Right atrium auricular region (tissue), 2 donors: ENCODE measurements around the gene IL4I1. TPM values are rescaled to one million over a fixed set of nuclear protein-coding genes. Genes with fewer than 3 reads are reported as not detected.

Experiments
- DNase-seq: peaks from one replicate; pipeline ENCODE4 v3.0.0-alpha.2; 2019; ENCODE audit warnings: low spot score
- H3K27ac ChIP-seq, 2 donors: fragments of 200-600 bp; sonication (generic); 1 replicate in 1 of 2; 2 replicates in 1 of 2; pipeline ENCODE4 v1.5.1; 2016 to 2019
- H3K27me3 ChIP-seq, 2 donors: fragments of 200-600 bp; sonication (generic); one replicate each; pipeline versions ENCODE4 v1.5.1 to v1.6.0; 2017 to 2019
- H3K36me3 ChIP-seq: fragments of 200-600 bp; sonication (generic); one replicate; pipeline ENCODE4 v1.5.1; 2016
- H3K4me1 ChIP-seq, 2 donors: fragments of 200-600 bp; sonication (generic); one replicate each; pipeline versions ENCODE4 v1.5.1 to v1.6.0; 2017 to 2019
- H3K4me3 ChIP-seq, 2 donors: fragments of 200-600 bp; sonication (generic); 1 replicate in 1 of 2; 2 replicates in 1 of 2; pipeline ENCODE4 v1.5.1; 2017 to 2019; ENCODE audit warnings: mild to moderate bottlenecking in 1 of 2, moderate library complexity in 1 of 2
- H3K9me3 ChIP-seq, 2 donors: fragments of 200-600 bp; sonication (generic); one replicate each; pipeline ENCODE4 v1.5.1; 2019
- CTCF ChIP-seq, 2 donors: fragments of 200-600 bp; sonication (generic); IDR thresholded peaks; one replicate each; pipeline ENCODE4 v1.5.1; 2019; ENCODE audit warnings: antibody characterized with exemption in 2 of 2
- total RNA-seq, 2 donors: library from RNA; depleted of rRNA; stranded (reverse); fragments of >200 nt; gene quantifications; one replicate each; pipeline ENCODE4 v1.1.0, GENCODE V29; 2016

The IL4I1 gene
- total RNA-seq, 2 donors from 2014 or later, result 0.43 TPM; not detected in 1

DNA sequence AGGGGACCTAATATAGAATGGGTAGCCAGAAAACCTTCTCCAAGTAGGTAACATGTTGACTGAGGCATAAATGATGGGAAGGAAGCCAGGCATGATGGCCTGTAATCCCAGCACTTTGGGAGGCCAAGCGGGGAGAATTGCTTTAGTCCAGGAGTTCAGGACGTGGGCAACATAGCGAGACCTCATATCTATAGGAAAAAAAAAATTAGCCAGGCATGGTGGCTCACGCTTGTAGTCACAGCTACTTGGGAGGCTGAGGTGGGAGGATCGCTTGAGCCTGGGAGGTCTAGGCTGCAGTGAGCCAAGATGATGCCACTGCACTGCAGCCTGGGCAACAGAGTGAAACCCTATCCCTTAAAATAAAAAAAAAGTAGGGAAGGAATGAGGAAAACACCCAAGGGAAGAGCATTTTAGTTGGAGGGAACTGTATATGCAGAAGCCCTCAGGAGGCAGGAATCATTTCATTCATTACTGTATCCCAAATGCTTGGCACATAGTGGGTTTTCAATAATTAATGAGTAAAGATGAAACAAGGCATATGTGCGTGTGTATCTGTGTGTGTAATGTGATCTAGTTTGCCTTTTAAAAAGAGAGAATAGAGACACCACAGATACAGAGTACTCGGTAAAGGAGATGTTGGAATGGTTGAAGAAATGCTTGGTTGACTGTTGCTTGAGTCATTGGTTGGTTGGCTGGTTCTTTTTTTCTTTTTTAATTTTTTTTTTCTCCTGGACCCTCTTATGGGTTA lies 34.8 kb upstream of the IL4I1 start:
- Histone ChIP-seq H3K36me3 (peaks cover 7% of the 10 kb centered on the region), H3K27me3 (no peaks in the 10 kb centered on the region), H3K4me1 (peaks cover 0 to 33% of the 10 kb centered on the region in 2 donors), H3K27ac (no peak overlapping the region), H3K4me3 (no peak overlapping the region), H3K9me3 (no peaks in the 10 kb centered on the region)
- no peak for DNase-seq
- TF ChIP-seq CTCF (IDR thresholded peaks at IDR 0.05), result no peak

DNA sequence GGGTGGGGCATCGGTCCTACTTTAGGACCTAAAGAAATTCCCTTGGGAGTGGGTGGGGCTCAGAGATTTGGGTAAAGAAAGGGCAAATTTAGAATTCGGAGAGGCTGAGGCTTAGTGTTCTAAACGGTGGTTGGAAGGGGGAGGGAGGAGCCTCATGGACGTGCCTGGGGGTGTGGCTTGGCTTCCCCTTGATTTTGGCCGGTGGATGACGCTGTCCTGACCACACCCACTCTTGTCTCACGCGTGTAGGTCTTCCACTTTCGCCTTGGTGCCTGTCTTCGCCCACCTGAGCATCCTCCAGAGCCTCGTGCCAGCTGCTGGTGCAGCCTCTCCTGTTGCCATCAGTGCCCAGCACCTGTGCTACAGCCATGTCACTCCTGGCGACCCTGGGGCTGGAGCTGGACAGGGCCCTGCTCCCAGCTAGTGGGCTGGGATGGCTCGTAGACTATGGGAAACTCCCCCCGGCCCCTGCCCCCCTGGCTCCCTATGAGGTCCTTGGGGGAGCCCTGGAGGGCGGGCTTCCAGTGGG lies 33.9 kb upstream of the IL4I1 start:
- Histone ChIP-seq H3K36me3 (peaks cover 7% of the 10 kb centered on the region), H3K27ac (peak overlapping the region; percentile 92 to 93), H3K9me3 (no peaks in the 10 kb centered on the region), H3K27me3 (no peaks in the 10 kb centered on the region), H3K4me3 (peak overlapping the region in 1 of 2 donors; percentile 86), H3K4me1 (peaks cover 0 to 34% of the 10 kb centered on the region in 2 donors)
- no peak for TF ChIP-seq CTCF (IDR thresholded peaks at IDR 0.05)
- no peak for DNase-seq

GRCh38 chr19:49929611-49930482 lies 33.2 kb upstream of the IL4I1 start:
- peak overlapping the region; percentile 92 to 93 for H3K27ac ChIP-seq
- DNase-seq, result peak; percentile 95
- H3K9me3 ChIP-seq, result no peaks in the 10 kb centered on the region
- H3K36me3 ChIP-seq, result peaks cover 7% of the 10 kb centered on the region
- no peaks in the 10 kb centered on the region for H3K27me3 ChIP-seq
- TF ChIP-seq CTCF (IDR thresholded peaks at IDR 0.05), result no peak
- peaks cover 0 to 39% of the 10 kb centered on the region in 2 donors for H3K4me1 ChIP-seq
- peak overlapping the region; percentile 86 to 88 for H3K4me3 ChIP-seq

GRCh38 chr19:49929121-49929610 lies 32.5 kb upstream of the IL4I1 start, which contains the start of the genes ATF5 and NUP62:
Gene ATF5, plus strand, starts transcription at chr19:49929205. Its CDS starts 1,646 bp downstream, at chr19:49930851.
Gene NUP62, minus strand, starts transcription at chr19:49929504. Its CDS starts 19,697 bp downstream, at chr19:49909807.
- Histone ChIP-seq H3K4me1 (peaks cover 0 to 44% of the 10 kb centered on the region in 2 donors), H3K36me3 (peaks cover 7% of the 10 kb centered on the region)
- no peak for TF ChIP-seq CTCF (IDR thresholded peaks at IDR 0.05)

GRCh38 chr19:49927526-49928264 lies 31.0 kb upstream of the IL4I1 start:
- Histone ChIP-seq H3K4me1 (peaks cover 0 to 48% of the 10 kb centered on the region in 2 donors), H3K4me3 (no peak overlapping the region), H3K27ac (no peak overlapping the region), H3K27me3 (no peaks in the 10 kb centered on the region), H3K36me3 (peaks cover 20% of the 10 kb centered on the region), H3K9me3 (no peaks in the 10 kb centered on the region)
- DNase-seq, result no peak
- TF ChIP-seq CTCF (IDR thresholded peaks at IDR 0.05), result no peak

More at GRCh38 chr19:49929121-49929610, 32.5 kb upstream of the IL4I1 start, which contains the start of the genes ATF5 and NUP62:
- peak within 1 kb of the TSS; percentile 86 to 88 for H3K4me3 ChIP-seq
- H3K27ac ChIP-seq, result peak within 1 kb of the TSS; percentile 92 to 93
- H3K9me3 ChIP-seq, result no peaks in the 10 kb centered on the region
- peak; percentile 83 for DNase-seq
- H3K27me3 ChIP-seq, result no peaks in the 10 kb centered on the region
